ENCODE data around the gene B9D2.

DNA sequence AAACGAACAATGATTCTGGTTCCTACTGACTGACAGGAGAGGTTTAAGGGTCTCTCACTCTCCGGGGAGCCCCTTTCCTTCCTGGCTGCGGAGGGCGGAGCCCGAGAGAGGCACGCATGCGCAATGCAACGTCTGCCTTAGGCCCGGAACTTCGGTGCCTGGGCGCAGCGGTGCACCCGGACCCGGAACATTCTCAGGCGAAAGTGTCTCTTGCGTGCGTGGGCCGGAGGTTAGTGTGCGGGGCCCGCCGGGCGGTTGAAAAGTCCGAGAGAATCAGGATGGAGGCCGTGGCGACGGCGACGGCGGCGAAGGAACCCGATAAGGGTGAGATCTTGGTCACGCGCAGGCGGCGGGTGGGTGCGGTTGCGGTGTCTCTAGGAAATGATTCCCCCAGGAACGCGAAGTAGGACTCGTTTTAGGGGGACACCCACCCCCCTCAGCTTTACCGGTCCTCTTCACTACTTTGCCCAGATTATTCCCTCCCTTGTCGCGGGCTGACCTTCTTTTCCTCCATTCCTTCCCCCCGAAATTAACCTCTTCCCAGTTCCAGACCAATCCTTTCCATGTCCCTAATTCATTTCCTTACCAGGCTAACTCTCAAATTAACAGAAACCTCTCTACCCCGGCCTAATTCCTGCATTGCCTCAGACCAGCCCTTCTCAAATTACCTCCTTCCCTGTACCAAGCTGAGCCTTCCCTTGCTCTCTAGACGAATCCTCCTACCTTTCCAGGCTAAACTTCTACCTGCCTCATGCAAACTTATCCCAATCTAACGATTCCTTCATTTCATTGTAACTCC lies 53.7 kb downstream of the B9D2 start, which contains the start of gene CCDC97:
- TF ChIP-seq, protein P1, sequence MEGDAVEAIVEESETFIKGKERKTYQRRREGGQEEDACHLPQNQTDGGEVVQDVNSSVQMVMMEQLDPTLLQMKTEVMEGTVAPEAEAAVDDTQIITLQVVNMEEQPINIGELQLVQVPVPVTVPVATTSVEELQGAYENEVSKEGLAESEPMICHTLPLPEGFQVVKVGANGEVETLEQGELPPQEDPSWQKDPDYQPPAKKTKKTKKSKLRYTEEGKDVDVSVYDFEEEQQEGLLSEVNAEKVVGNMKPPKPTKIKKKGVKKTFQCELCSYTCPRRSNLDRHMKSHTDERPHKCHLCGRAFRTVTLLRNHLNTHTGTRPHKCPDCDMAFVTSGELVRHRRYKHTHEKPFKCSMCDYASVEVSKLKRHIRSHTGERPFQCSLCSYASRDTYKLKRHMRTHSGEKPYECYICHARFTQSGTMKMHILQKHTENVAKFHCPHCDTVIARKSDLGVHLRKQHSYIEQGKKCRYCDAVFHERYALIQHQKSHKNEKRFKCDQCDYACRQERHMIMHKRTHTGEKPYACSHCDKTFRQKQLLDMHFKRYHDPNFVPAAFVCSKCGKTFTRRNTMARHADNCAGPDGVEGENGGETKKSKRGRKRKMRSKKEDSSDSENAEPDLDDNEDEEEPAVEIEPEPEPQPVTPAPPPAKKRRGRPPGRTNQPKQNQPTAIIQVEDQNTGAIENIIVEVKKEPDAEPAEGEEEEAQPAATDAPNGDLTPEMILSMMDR (conservative IDR thresholded peaks at IDR 0.05) = no peak
- TF ChIP-seq EZH2 (IDR thresholded peaks at IDR 0.05; ENCODE audit: low read depth) = no peak
